Astrocyte (in vitro differentiated cells and primary cell): ENCODE results near the gene KLK2.

Experiments used
- CTCF ChIP-seq: IDR thresholded peaks from 2 replicates; pipeline ENCODE4 v1.5.1; 2011; ENCODE audit warnings: low read depth, mild to moderate bottlenecking, inconsistent platforms, low read length, moderate library complexity; ENCODE audit not compliant: insufficient read depth
- EZH2 ChIP-seq: IDR thresholded peaks from 2 replicates; pipeline ENCODE4 v1.6.1; 2012; ENCODE audit warnings: mild to moderate bottlenecking, low read length, inconsistent platforms; ENCODE audit not compliant: insufficient read depth

GRCh38 chr19:50851620-50852019, 21.6 kb upstream of the KLK2 start:
- TF ChIP-seq CTCF (no peak), EZH2 (no peak)
